Stimulated activated CD8-positive, alpha-beta memory T cell treated with anti-CD3 and anti-CD28 coated beads, Interleukin-4, amount 100 ng/mL, for 1 hour (primary cell): ENCODE results near the gene RBMS1.

ENCODE experiments used
- DNase-seq, 2 donors: peaks; one replicate each; pipeline ENCODE4 v3.0.0-alpha.2; 2020; ENCODE audit warnings: low read depth in 2 of 2, low spot score in 1 of 2

Gene RBMS1

GRCh38 chr2:160411167-160411566 lies 82.4 kb downstream of the RBMS1 start:
- no peak for DNase-seq

GRCh38 chr2:160409480-160409879 lies 84.1 kb downstream of the RBMS1 start:
- DNase-seq: no peak

- DNase-seq: no peak
Observed at GRCh38 chr2:160408959-160409291, 84.7 kb downstream of the RBMS1 start.

- DNase-seq: no peak
Observed at GRCh38 chr2:160408173-160408958, 85.2 kb downstream of the RBMS1 start.

GRCh38 chr2:160407393-160408172 lies 86.0 kb downstream of the RBMS1 start:
- DNase-seq: peak; percentile 16 to 24

GRCh38 chr2:160406591-160407392 lies 86.8 kb downstream of the RBMS1 start:
- peak; percentile 42 for DNase-seq

GRCh38 chr2:160405077-160405867 lies 88.3 kb downstream of the RBMS1 start:
- DNase-seq: no peak

GRCh38 chr2:160402997-160403979 lies 90.3 kb downstream of the RBMS1 start:
- DNase-seq: no peak

GRCh38 chr2:160402501-160402900 lies 91.1 kb downstream of the RBMS1 start:
- DNase-seq: no peak

GRCh38 chr2:160401895-160402294 lies 91.7 kb downstream of the RBMS1 start:
- DNase-seq: no peak

- no peak for DNase-seq
Observed at GRCh38 chr2:160399880-160400279, 93.7 kb downstream of the RBMS1 start.

- no peak for DNase-seq
Observed at GRCh38 chr2:160397530-160397865, 96.1 kb downstream of the RBMS1 start.

GRCh38 chr2:160394153-160394552 lies 99.5 kb downstream of the RBMS1 start:
- DNase-seq: no peak

GRCh38 chr2:160392201-160392600 lies 101.4 kb downstream of the RBMS1 start:
- DNase-seq: no peak

GRCh38 chr2:160390544-160391455 lies 102.8 kb downstream of the RBMS1 start:
- DNase-seq: no peak

- no peak for DNase-seq
Observed at GRCh38 chr2:160389875-160390274, 103.7 kb downstream of the RBMS1 start.

GRCh38 chr2:160388464-160389263 lies 104.9 kb downstream of the RBMS1 start:
- no peak for DNase-seq
